ENCODE results near the gene ZNF195.
"Not testable (repeated sequence)": the region's sequence is repeated elsewhere in the genome, so short reads cannot be mapped to it uniquely, and the experiment has no call there.

The ZNF195 gene

GRCh38 chr11:3402181-3402860, 23.4 kb upstream of the ZNF195 start:
- not testable (repeated sequence) for DNase-seq

- not testable (repeated sequence) for DNase-seq
These were observed 22.1 kb upstream of the ZNF195 start for GRCh38 chr11:3401052-3401451.

- not testable (repeated sequence) for DNase-seq
These were observed 19.6 kb upstream of the ZNF195 start for GRCh38 chr11:3398509-3398908.

GRCh38 chr11:3398106-3398505, 19.2 kb upstream of the ZNF195 start:
- not testable (repeated sequence) for DNase-seq

- DNase-seq, result not testable (repeated sequence)
These were observed 18.3 kb upstream of the ZNF195 start for GRCh38 chr11:3397210-3397609.

- DNase-seq, result not testable (repeated sequence)
These were observed 16.5 kb upstream of the ZNF195 start for GRCh38 chr11:3395468-3395867.

- not testable (repeated sequence) for DNase-seq
These were observed 16.0 kb upstream of the ZNF195 start for GRCh38 chr11:3394956-3395355.

- DNase-seq, result not testable (repeated sequence)
These were observed 14.5 kb upstream of the ZNF195 start for GRCh38 chr11:3393450-3393849.

GRCh38 chr11:3382613-3383285, 3.8 kb upstream of the ZNF195 start:
- no peak for DNase-seq

GRCh38 chr11:3381794-3382193, 2.8 kb upstream of the ZNF195 start:
- DNase-seq, result no peak

GRCh38 chr11:3380706-3381545, 2.0 kb upstream of the ZNF195 start:
- DNase-seq, result no peak

- DNase-seq, result no peak
These were observed 3.4 kb downstream of the ZNF195 start for GRCh38 chr11:3375552-3375951.

GRCh38 chr11:3370311-3370870, 8.6 kb downstream of the ZNF195 start:
- DNase-seq, result no peak

- no peak for DNase-seq
These were observed 9.6 kb downstream of the ZNF195 start for GRCh38 chr11:3369366-3369765.

- no peak for DNase-seq
These were observed 10.7 kb downstream of the ZNF195 start for GRCh38 chr11:3368199-3368598.

GRCh38 chr11:3367221-3367620, 11.7 kb downstream of the ZNF195 start:
- no peak for DNase-seq

GRCh38 chr11:3359092-3359824, 19.7 kb downstream of the ZNF195 start:
- no peak for DNase-seq

GRCh38 chr11:3357994-3358676, 20.8 kb downstream of the ZNF195 start:
- DNase-seq, result no peak

- DNase-seq, result no peak
These were observed 21.6 kb downstream of the ZNF195 start for GRCh38 chr11:3357302-3357701.

- DNase-seq, result no peak
These were observed 22.1 kb downstream of the ZNF195 start for GRCh38 chr11:3356858-3357257.

- no peak for DNase-seq
These were observed 25.9 kb downstream of the ZNF195 start for GRCh38 chr11:3353066-3353465.

- no peak for DNase-seq
These were observed 31.8 kb downstream of the ZNF195 start for GRCh38 chr11:3347127-3347526.

Data from COR-L47 (cell line).